Kidney (tissue), 14 donors: ENCODE data around the gene C1orf35. TPM values are rescaled to one million over a fixed set of nuclear protein-coding genes. Genes with fewer than 3 reads are reported as not detected.
A peak's percentile ranks its signal among the peaks of the same experiment; 100 is the strongest.

Experiments
- DNase-seq, 5 donors: peaks; one replicate each; pipeline ENCODE4 v3.0.0-alpha.2; 2013 to 2020
- FAIRE-seq: peaks from 2 replicates; lab custom pipeline; 2012; peaks lifted over from hg19 to GRCh38; lab: Jason Lieb, UNC
- H3K27ac ChIP-seq, 2 donors: one replicate each; pipeline ENCODE4 v1.7.0; 2013; ENCODE audit warnings: low read depth in 2 of 2, low read length in 2 of 2, inconsistent platforms in 1 of 2
- H3K27me3 ChIP-seq: one replicate; pipeline ENCODE4 v1.7.1; 2013; ENCODE audit warnings: low read length, inconsistent platforms; ENCODE audit not compliant: control insufficient read depth, insufficient read depth
- H3K36me3 ChIP-seq, 3 donors: one replicate each; pipeline versions ENCODE4 v1.7.0 to v1.7.1; 2013; ENCODE audit warnings: low read length in 3 of 3, control low read depth in 1 of 3, inconsistent platforms in 1 of 3; ENCODE audit not compliant: insufficient read depth in 3 of 3, control insufficient read depth in 2 of 3
- H3K4me1 ChIP-seq, 3 donors: one replicate each; pipeline versions ENCODE4 v1.7.0 to v1.7.1; 2013; ENCODE audit warnings: low read length in 3 of 3, inconsistent platforms in 1 of 3, low read depth in 1 of 3; ENCODE audit not compliant: control insufficient read depth in 2 of 3, insufficient read depth in 2 of 3
- H3K4me3 ChIP-seq, 3 donors: one replicate each; pipeline versions ENCODE4 v1.7.0 to v1.8.1; 2013; ENCODE audit warnings: low read length in 3 of 3, control low read depth in 1 of 3, inconsistent platforms in 1 of 3
- H3K9ac ChIP-seq, 3 donors: one replicate each; pipeline versions ENCODE4 v1.7.0 to v1.7.1; 2013; ENCODE audit warnings: low read length in 3 of 3, control low read depth in 1 of 3, inconsistent platforms in 1 of 3
- H3K9me3 ChIP-seq, 3 donors: one replicate each; pipeline versions ENCODE4 v1.7.0 to v1.7.1; 2013; ENCODE audit warnings: low read length in 3 of 3, control low read depth in 1 of 3, inconsistent platforms in 1 of 3; ENCODE audit not compliant: control insufficient read depth in 2 of 3, insufficient read depth in 1 of 3
- intact Hi-C: fragments of 100-400 bp; cut with DNase I; formaldehyde crosslinking; loops from one replicate; pipeline ENCODE4 v1.11.1; 2022
- polyA plus RNA-seq: library from polyadenylated mRNA; stranded (reverse); fragments of 350-450 nt; fragmentation: Illumina TruSeq; extraction: RNeasy Lipid Tissue Mini Kit (QIAGEN cat#74804); gene quantifications from one replicate; pipeline ENCODE4 v1.2.3, GENCODE V29; 2014; ENCODE audit warnings: low read depth, low replicate concordance; ENCODE audit not compliant: insufficient read depth
- total RNA-seq: library from RNA; stranded (reverse); fragmentation: NEBNext Ultra II Directional; extraction: Animal tissue kit (Norgen Biotek cat#: 25700); gene quantifications from one replicate; pipeline ENCODE4 v1.2.1, GENCODE V29; 2021
- TF ChIP-seq, protein P1 (sequence below): IDR thresholded peaks from 3 replicates; pipeline ENCODE4 v1.5.1; 2012; ENCODE audit warnings: mild to moderate bottlenecking, moderate library complexity, borderline replicate concordance; ENCODE audit not compliant: insufficient read depth; ENCODE audit errors: extremely low read depth
- donor health status: control.
- donor health status: control.
- donor health status: control.
- donor health status: control.
- donor health status: control.
- donor health status: DM: yes; HTN: yes; CAD: no.
- donor health status: Normal renal cell carcinoma (clear cell type).

The C1orf35 gene
- total and polyA plus RNA-seq, 2 donors from 2014 or later, result 17.4 to 17.6 TPM

DNA sequence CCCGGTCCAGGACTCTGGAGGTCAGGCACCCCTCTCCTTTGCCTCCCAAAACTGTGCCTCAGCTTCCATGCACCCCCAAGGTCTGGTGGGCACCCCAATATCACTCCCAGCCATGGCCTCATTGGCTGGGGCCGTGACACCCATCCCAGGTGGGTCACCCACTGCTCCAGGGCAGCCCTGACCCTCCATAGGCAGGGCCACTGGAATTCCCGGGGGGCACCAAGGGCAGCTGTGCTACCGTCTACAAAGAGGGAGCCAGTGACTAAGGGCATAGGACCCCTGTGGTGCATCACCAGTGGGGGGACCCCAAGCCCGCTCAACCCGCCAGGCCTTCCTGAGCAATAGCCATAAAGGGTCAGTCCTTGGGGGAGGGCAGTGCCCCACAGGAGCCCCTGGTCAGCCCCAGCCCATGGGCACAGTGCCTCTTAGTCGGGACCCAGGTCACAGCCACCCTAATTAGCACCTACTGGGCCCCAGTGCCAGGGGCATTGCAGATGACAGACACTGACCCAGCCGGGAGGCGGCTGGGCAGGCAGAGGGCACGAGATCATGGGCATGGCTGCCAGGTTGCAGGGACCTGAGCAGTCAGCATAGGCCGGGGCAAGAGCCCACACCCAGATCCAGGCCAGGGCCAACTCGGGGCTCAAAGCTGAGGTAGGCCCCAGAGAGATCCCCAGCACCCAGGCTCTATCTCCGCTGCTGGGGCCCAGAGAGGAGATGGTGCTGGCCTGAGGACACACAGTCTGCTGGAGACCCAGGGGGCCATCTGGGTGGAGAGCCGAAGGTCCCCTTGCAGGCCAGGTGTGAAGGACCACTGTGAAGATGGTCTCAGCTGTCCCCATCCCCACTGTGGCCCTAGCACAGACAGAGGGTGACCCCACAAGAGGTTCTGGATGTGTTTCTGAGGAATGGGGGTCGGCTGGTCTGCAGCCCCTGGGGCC lies 39.6 kb downstream of the C1orf35 start:
- TF ChIP-seq, protein P1, sequence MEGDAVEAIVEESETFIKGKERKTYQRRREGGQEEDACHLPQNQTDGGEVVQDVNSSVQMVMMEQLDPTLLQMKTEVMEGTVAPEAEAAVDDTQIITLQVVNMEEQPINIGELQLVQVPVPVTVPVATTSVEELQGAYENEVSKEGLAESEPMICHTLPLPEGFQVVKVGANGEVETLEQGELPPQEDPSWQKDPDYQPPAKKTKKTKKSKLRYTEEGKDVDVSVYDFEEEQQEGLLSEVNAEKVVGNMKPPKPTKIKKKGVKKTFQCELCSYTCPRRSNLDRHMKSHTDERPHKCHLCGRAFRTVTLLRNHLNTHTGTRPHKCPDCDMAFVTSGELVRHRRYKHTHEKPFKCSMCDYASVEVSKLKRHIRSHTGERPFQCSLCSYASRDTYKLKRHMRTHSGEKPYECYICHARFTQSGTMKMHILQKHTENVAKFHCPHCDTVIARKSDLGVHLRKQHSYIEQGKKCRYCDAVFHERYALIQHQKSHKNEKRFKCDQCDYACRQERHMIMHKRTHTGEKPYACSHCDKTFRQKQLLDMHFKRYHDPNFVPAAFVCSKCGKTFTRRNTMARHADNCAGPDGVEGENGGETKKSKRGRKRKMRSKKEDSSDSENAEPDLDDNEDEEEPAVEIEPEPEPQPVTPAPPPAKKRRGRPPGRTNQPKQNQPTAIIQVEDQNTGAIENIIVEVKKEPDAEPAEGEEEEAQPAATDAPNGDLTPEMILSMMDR, result no peak
- FAIRE-seq (no peak), DNase-seq (peak in 2 of 5 donors; percentile 36 to 67)
- intact Hi-C loops, result no loop called here
- Histone ChIP-seq H3K9ac (no peak overlapping the region), H3K27me3 (peaks cover 13% of the 10 kb centered on the region), H3K4me3 (no peak overlapping the region), H3K4me1 (peaks cover 0 to 5% (median 0%) of the 10 kb centered on the region in 3 donors), H3K9me3 (no peaks in the 10 kb centered on the region), H3K36me3 (no peaks in the 10 kb centered on the region), H3K27ac (no peak overlapping the region)

DNA sequence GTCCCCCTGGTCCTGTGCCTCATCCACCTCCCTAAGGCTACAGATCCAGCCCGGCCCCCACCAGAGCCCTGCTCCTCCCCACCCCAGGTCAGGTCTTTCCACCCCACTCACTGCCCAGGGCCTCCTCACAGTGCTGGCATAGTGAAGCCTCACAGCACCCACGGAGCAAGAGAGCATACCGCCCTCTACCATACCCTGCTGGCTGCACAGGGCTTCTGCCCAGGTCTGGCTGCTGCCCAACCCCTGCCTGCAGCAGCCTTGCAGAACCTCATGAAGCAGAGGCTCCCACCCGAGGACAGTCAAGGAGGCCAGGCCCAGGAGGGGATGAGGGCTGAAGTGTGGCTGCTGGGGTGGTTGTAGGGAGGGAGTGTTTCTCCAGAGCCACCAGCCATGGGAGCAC lies 40.3 kb downstream of the C1orf35 start:
- TF ChIP-seq, protein P1, result no peak
- H3K9ac ChIP-seq, result no peak overlapping the region
- H3K36me3 ChIP-seq, result no peaks in the 10 kb centered on the region
- intact Hi-C loops, result no loop called here
- FAIRE-seq, result no peak
- no peaks in the 10 kb centered on the region for H3K9me3 ChIP-seq
- no peak overlapping the region for H3K27ac ChIP-seq
- H3K4me3 ChIP-seq, result no peak overlapping the region
- DNase-seq, result peak in 1 of 5 donors; percentile 49
- peaks cover 16% of the 10 kb centered on the region for H3K27me3 ChIP-seq
- peaks cover 0 to 5% (median 0%) of the 10 kb centered on the region in 3 donors for H3K4me1 ChIP-seq

DNA sequence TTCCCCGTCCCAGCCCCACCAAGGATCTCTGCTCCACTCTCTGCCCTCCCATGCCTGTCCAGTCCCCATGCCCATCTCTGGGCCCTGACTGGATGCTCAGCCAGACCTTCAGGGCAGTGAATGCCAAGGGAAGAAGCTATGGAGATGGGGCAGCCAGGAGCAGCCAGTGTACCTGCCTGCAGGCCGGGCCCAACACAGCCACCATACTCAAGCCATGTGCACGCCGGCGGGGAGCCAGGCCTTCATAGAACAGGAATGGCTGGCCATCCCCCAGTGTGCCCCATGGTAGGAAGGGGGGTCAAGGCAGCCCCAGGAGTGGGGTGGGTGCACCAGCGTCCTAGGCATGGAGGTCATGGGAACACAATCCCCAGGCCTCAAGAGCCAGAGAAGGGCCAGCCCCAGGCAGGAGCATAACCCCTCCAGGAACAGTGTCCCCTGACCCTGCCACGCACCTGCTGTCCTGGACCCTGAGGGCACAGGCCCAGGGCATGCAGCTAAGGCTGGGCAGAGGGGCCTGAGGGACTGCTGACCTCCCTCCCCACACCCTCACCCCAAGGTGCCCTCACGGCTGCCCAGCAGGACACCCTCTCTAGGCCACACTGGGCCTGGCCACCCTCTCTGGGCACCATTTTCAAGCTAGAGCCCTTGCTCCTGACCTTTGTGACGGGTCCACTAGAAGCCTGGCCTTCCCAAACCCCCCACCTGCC lies 40.9 kb downstream of the C1orf35 start:
- Histone ChIP-seq H3K36me3 (no peaks in the 10 kb centered on the region), H3K4me1 (peaks cover 0 to 5% (median 0%) of the 10 kb centered on the region in 3 donors), H3K9ac (no peak overlapping the region), H3K4me3 (no peak overlapping the region), H3K27ac (no peak overlapping the region), H3K9me3 (no peaks in the 10 kb centered on the region), H3K27me3 (peaks cover 20% of the 10 kb centered on the region)
- intact Hi-C loops, result no loop called here
- no peak for FAIRE-seq
- DNase-seq, result no peak
- TF ChIP-seq, protein P1, result no peak
